ENCODE data around the gene POU2F2.

Gene POU2F2

GRCh38 chr19:42064432-42064831 is 67.8 kb downstream of the POU2F2 start:
- Histone ChIP-seq H3K27ac (ENCODE audit: low read depth, low read length) (no peak overlapping the region), H3K9me3 (ENCODE audit: low read length) (no peaks in the 10 kb centered on the region), H3K4me1 (ENCODE audit: insufficient read depth, low read length) (peaks cover 12% of the 10 kb centered on the region), H3K36me3 (ENCODE audit: insufficient read depth, low read length) (peaks cover 26% of the 10 kb centered on the region), H3K4me3 (ENCODE audit: low read depth in 1 of 2, low read length in 2 of 2) (no peak overlapping the region), H3K9ac (ENCODE audit: low read length) (no peak overlapping the region), H3K27me3 (ENCODE audit: control insufficient read depth in 1 of 2, insufficient read depth in 2 of 2, low read length in 2 of 2) (no peaks in the 10 kb centered on the region)

GRCh38 chr19:42062381-42062780 is 69.9 kb downstream of the POU2F2 start:
- H3K36me3 ChIP-seq (ENCODE audit: insufficient read depth, low read length), result peaks cover 29% of the 10 kb centered on the region
- H3K4me1 ChIP-seq (ENCODE audit: insufficient read depth, low read length), result peaks cover under 1% of the 10 kb centered on the region
- no peak overlapping the region for H3K27ac ChIP-seq (ENCODE audit: low read depth, low read length)
- no peak overlapping the region for H3K4me3 ChIP-seq (ENCODE audit: low read depth in 1 of 2, low read length in 2 of 2)
- H3K9ac ChIP-seq (ENCODE audit: low read length), result no peak overlapping the region
- H3K9me3 ChIP-seq (ENCODE audit: low read length), result no peaks in the 10 kb centered on the region
- H3K27me3 ChIP-seq (ENCODE audit: control insufficient read depth in 1 of 2, insufficient read depth in 2 of 2, low read length in 2 of 2), result no peaks in the 10 kb centered on the region

- Histone ChIP-seq H3K36me3 (ENCODE audit: insufficient read depth, low read length) (peaks cover 36% of the 10 kb centered on the region), H3K9ac (ENCODE audit: low read length) (no peak overlapping the region), H3K27ac (ENCODE audit: low read depth, low read length) (no peak overlapping the region), H3K4me3 (ENCODE audit: low read depth in 1 of 2, low read length in 2 of 2) (no peak overlapping the region), H3K4me1 (ENCODE audit: insufficient read depth, low read length) (no peaks in the 10 kb centered on the region), H3K9me3 (ENCODE audit: low read length) (no peaks in the 10 kb centered on the region), H3K27me3 (ENCODE audit: control insufficient read depth in 1 of 2, insufficient read depth in 2 of 2, low read length in 2 of 2) (no peaks in the 10 kb centered on the region)
Measured at GRCh38 chr19:42060117-42060516, 72.1 kb downstream of the POU2F2 start.

GRCh38 chr19:42059196-42059595 is 73.0 kb downstream of the POU2F2 start:
- no peaks in the 10 kb centered on the region for H3K9me3 ChIP-seq (ENCODE audit: low read length)
- no peaks in the 10 kb centered on the region for H3K4me1 ChIP-seq (ENCODE audit: insufficient read depth, low read length)
- H3K9ac ChIP-seq (ENCODE audit: low read length), result no peak overlapping the region
- no peak overlapping the region for H3K27ac ChIP-seq (ENCODE audit: low read depth, low read length)
- H3K4me3 ChIP-seq (ENCODE audit: low read depth in 1 of 2, low read length in 2 of 2), result no peak overlapping the region
- peaks cover 44% of the 10 kb centered on the region for H3K36me3 ChIP-seq (ENCODE audit: insufficient read depth, low read length)
- H3K27me3 ChIP-seq (ENCODE audit: control insufficient read depth in 1 of 2, insufficient read depth in 2 of 2, low read length in 2 of 2), result no peaks in the 10 kb centered on the region

GRCh38 chr19:42057846-42058245 is 74.4 kb downstream of the POU2F2 start:
- H3K4me1 ChIP-seq (ENCODE audit: insufficient read depth, low read length), result no peaks in the 10 kb centered on the region
- no peaks in the 10 kb centered on the region for H3K9me3 ChIP-seq (ENCODE audit: low read length)
- no peaks in the 10 kb centered on the region for H3K27me3 ChIP-seq (ENCODE audit: control insufficient read depth in 1 of 2, insufficient read depth in 2 of 2, low read length in 2 of 2)
- no peak overlapping the region for H3K9ac ChIP-seq (ENCODE audit: low read length)
- no peak overlapping the region for H3K4me3 ChIP-seq (ENCODE audit: low read depth in 1 of 2, low read length in 2 of 2)
- H3K27ac ChIP-seq (ENCODE audit: low read depth, low read length), result no peak overlapping the region
- peaks cover 38% of the 10 kb centered on the region for H3K36me3 ChIP-seq (ENCODE audit: insufficient read depth, low read length)

- Histone ChIP-seq H3K36me3 (ENCODE audit: insufficient read depth, low read length) (peaks cover 33% of the 10 kb centered on the region), H3K4me3 (ENCODE audit: low read depth in 1 of 2, low read length in 2 of 2) (no peak overlapping the region), H3K9me3 (ENCODE audit: low read length) (no peaks in the 10 kb centered on the region), H3K27me3 (ENCODE audit: control insufficient read depth in 1 of 2, insufficient read depth in 2 of 2, low read length in 2 of 2) (no peaks in the 10 kb centered on the region), H3K9ac (ENCODE audit: low read length) (no peak overlapping the region), H3K4me1 (ENCODE audit: insufficient read depth, low read length) (no peaks in the 10 kb centered on the region), H3K27ac (ENCODE audit: low read depth, low read length) (no peak overlapping the region)
Measured at GRCh38 chr19:42054205-42054604, 78.0 kb downstream of the POU2F2 start.

- Histone ChIP-seq H3K4me3 (ENCODE audit: low read depth in 1 of 2, low read length in 2 of 2) (no peak overlapping the region), H3K4me1 (ENCODE audit: insufficient read depth, low read length) (no peaks in the 10 kb centered on the region), H3K36me3 (ENCODE audit: insufficient read depth, low read length) (peaks cover 32% of the 10 kb centered on the region), H3K9ac (ENCODE audit: low read length) (no peak overlapping the region), H3K27me3 (ENCODE audit: control insufficient read depth in 1 of 2, insufficient read depth in 2 of 2, low read length in 2 of 2) (no peaks in the 10 kb centered on the region), H3K9me3 (ENCODE audit: low read length) (no peaks in the 10 kb centered on the region), H3K27ac (ENCODE audit: low read depth, low read length) (no peak overlapping the region)
Measured at GRCh38 chr19:42053037-42053935, 79.0 kb downstream of the POU2F2 start.

- H3K36me3 ChIP-seq (ENCODE audit: insufficient read depth, low read length), result peaks cover 32% of the 10 kb centered on the region
- H3K4me1 ChIP-seq (ENCODE audit: insufficient read depth, low read length), result no peaks in the 10 kb centered on the region
- no peak overlapping the region for H3K4me3 ChIP-seq (ENCODE audit: low read depth in 1 of 2, low read length in 2 of 2)
- H3K27ac ChIP-seq (ENCODE audit: low read depth, low read length), result no peak overlapping the region
- H3K9ac ChIP-seq (ENCODE audit: low read length), result no peak overlapping the region
- no peaks in the 10 kb centered on the region for H3K27me3 ChIP-seq (ENCODE audit: control insufficient read depth in 1 of 2, insufficient read depth in 2 of 2, low read length in 2 of 2)
- H3K9me3 ChIP-seq (ENCODE audit: low read length), result no peaks in the 10 kb centered on the region
Measured at GRCh38 chr19:42052241-42052863, 79.9 kb downstream of the POU2F2 start.

- H3K27ac ChIP-seq (ENCODE audit: low read depth, low read length), result no peak overlapping the region
- no peak overlapping the region for H3K9ac ChIP-seq (ENCODE audit: low read length)
- H3K27me3 ChIP-seq (ENCODE audit: control insufficient read depth in 1 of 2, insufficient read depth in 2 of 2, low read length in 2 of 2), result no peaks in the 10 kb centered on the region
- no peaks in the 10 kb centered on the region for H3K9me3 ChIP-seq (ENCODE audit: low read length)
- no peak overlapping the region for H3K4me3 ChIP-seq (ENCODE audit: low read depth in 1 of 2, low read length in 2 of 2)
- H3K4me1 ChIP-seq (ENCODE audit: insufficient read depth, low read length), result no peaks in the 10 kb centered on the region
- H3K36me3 ChIP-seq (ENCODE audit: insufficient read depth, low read length), result peaks cover 28% of the 10 kb centered on the region
Measured at GRCh38 chr19:42051166-42052115, 80.8 kb downstream of the POU2F2 start.

GRCh38 chr19:42048992-42049391 is 83.3 kb downstream of the POU2F2 start:
- peaks cover 22% of the 10 kb centered on the region for H3K36me3 ChIP-seq (ENCODE audit: insufficient read depth, low read length)

GRCh38 chr19:42045575-42045974 is 86.7 kb downstream of the POU2F2 start:
- Histone ChIP-seq H3K27ac (ENCODE audit: low read depth, low read length) (no peak overlapping the region), H3K4me1 (ENCODE audit: insufficient read depth, low read length) (no peaks in the 10 kb centered on the region), H3K27me3 (ENCODE audit: control insufficient read depth in 1 of 2, insufficient read depth in 2 of 2, low read length in 2 of 2) (no peaks in the 10 kb centered on the region), H3K9me3 (ENCODE audit: low read length) (no peaks in the 10 kb centered on the region), H3K4me3 (ENCODE audit: low read depth in 1 of 2, low read length in 2 of 2) (no peak overlapping the region), H3K36me3 (ENCODE audit: insufficient read depth, low read length) (peaks cover 22% of the 10 kb centered on the region), H3K9ac (ENCODE audit: low read length) (no peak overlapping the region)

More at GRCh38 chr19:42048992-42049391, 83.3 kb downstream of the POU2F2 start:
- no peaks in the 10 kb centered on the region for H3K4me1 ChIP-seq (ENCODE audit: insufficient read depth, low read length)
- H3K9me3 ChIP-seq (ENCODE audit: low read length), result no peaks in the 10 kb centered on the region
- H3K27ac ChIP-seq (ENCODE audit: low read depth, low read length), result no peak overlapping the region
- no peaks in the 10 kb centered on the region for H3K27me3 ChIP-seq (ENCODE audit: control insufficient read depth in 1 of 2, insufficient read depth in 2 of 2, low read length in 2 of 2)
- H3K4me3 ChIP-seq (ENCODE audit: low read depth in 1 of 2, low read length in 2 of 2), result no peak overlapping the region
- H3K9ac ChIP-seq (ENCODE audit: low read length), result no peak overlapping the region

Data from muscle layer of colon (tissue), 2 donors.